ENCODE measurements around the gene FAM53A.

The FAM53A gene

GRCh38 chr4:1624519-1624910, 59.6 kb downstream of the FAM53A start:
- DNase-seq (ENCODE audit: low read depth in 2 of 3, low spot score in 1 of 3) = no peak

GRCh38 chr4:1623821-1624518, 60.1 kb downstream of the FAM53A start:
- no peak for DNase-seq (ENCODE audit: low read depth in 2 of 3, low spot score in 1 of 3)

- DNase-seq (ENCODE audit: low read depth in 2 of 3, low spot score in 1 of 3) = no peak
Observed at GRCh38 chr4:1623400-1623799, 60.7 kb downstream of the FAM53A start.

GRCh38 chr4:1622956-1623355, 61.2 kb downstream of the FAM53A start:
- DNase-seq (ENCODE audit: low read depth in 2 of 3, low spot score in 1 of 3) = no peak

GRCh38 chr4:1622238-1622637, 61.9 kb downstream of the FAM53A start:
- no peak for DNase-seq (ENCODE audit: low read depth in 2 of 3, low spot score in 1 of 3)

- no peak for DNase-seq (ENCODE audit: low read depth in 2 of 3, low spot score in 1 of 3)
Observed at GRCh38 chr4:1621526-1621925, 62.6 kb downstream of the FAM53A start.

- no peak for DNase-seq (ENCODE audit: low read depth in 2 of 3, low spot score in 1 of 3)
Observed at GRCh38 chr4:1619151-1619672, 64.9 kb downstream of the FAM53A start.

- no peak for DNase-seq (ENCODE audit: low read depth in 2 of 3, low spot score in 1 of 3)
Observed at GRCh38 chr4:1618438-1618837, 65.7 kb downstream of the FAM53A start.

- no peak for DNase-seq (ENCODE audit: low read depth in 2 of 3, low spot score in 1 of 3)
Observed at GRCh38 chr4:1616557-1616930, 67.6 kb downstream of the FAM53A start.

GRCh38 chr4:1615786-1616556, 68.1 kb downstream of the FAM53A start:
- no peak for DNase-seq (ENCODE audit: low read depth in 2 of 3, low spot score in 1 of 3)

GRCh38 chr4:1614854-1615595, 69.1 kb downstream of the FAM53A start:
- DNase-seq (ENCODE audit: low read depth in 2 of 3, low spot score in 1 of 3) = no peak

- DNase-seq (ENCODE audit: low read depth in 2 of 3, low spot score in 1 of 3) = no peak
Observed at GRCh38 chr4:1614502-1614853, 69.6 kb downstream of the FAM53A start.

GRCh38 chr4:1614049-1614448, 70.1 kb downstream of the FAM53A start:
- no peak for DNase-seq (ENCODE audit: low read depth in 2 of 3, low spot score in 1 of 3)

GRCh38 chr4:1613099-1613495, 71.0 kb downstream of the FAM53A start:
- DNase-seq (ENCODE audit: low read depth in 2 of 3, low spot score in 1 of 3) = no peak

GRCh38 chr4:1612278-1613098, 71.6 kb downstream of the FAM53A start:
- no peak for DNase-seq (ENCODE audit: low read depth in 2 of 3, low spot score in 1 of 3)

GRCh38 chr4:1611501-1611870, 72.6 kb downstream of the FAM53A start:
- no peak for DNase-seq (ENCODE audit: low read depth in 2 of 3, low spot score in 1 of 3)

GRCh38 chr4:1610791-1611500, 73.2 kb downstream of the FAM53A start:
- no peak for DNase-seq (ENCODE audit: low read depth in 2 of 3, low spot score in 1 of 3)

GRCh38 chr4:1609901-1610790, 74.0 kb downstream of the FAM53A start:
- no peak for DNase-seq (ENCODE audit: low read depth in 2 of 3, low spot score in 1 of 3)

- DNase-seq (ENCODE audit: low read depth in 2 of 3, low spot score in 1 of 3) = no peak
Observed at GRCh38 chr4:1608821-1609500, 75.2 kb downstream of the FAM53A start.

All from stimulated activated CD4-positive, alpha-beta T cell treated with anti-CD3 and anti-CD28 coated beads, Interleukin-12 subunit alpha, Interleukin-12 subunit beta, amount 100 ng/mL, for 48 hours (primary cell).